Measurements from ENCODE around the gene SUN5.

The SUN5 gene

DNA sequence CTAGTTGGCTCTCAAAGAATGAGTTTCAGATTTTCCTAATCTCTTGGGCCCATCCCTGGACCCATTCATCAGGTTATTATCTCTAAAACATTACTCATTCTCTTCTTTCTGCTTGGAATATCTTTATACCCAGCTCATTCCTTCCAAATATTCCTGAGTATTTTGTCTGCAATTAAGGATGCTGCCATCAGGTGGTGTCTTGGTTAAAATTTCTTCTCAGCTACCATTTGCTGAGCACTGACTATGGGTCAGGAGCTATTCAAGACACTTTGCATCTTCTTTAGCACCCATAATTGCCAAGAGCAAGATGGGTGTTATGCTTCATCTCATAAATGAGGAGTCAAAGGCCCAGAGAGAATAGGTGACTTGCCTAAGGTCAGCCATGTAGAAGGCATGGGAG, 8.4 kb downstream of the SUN5 start:
- no peak for DNase-seq (ENCODE audit: low read depth in 2 of 2)

DNA sequence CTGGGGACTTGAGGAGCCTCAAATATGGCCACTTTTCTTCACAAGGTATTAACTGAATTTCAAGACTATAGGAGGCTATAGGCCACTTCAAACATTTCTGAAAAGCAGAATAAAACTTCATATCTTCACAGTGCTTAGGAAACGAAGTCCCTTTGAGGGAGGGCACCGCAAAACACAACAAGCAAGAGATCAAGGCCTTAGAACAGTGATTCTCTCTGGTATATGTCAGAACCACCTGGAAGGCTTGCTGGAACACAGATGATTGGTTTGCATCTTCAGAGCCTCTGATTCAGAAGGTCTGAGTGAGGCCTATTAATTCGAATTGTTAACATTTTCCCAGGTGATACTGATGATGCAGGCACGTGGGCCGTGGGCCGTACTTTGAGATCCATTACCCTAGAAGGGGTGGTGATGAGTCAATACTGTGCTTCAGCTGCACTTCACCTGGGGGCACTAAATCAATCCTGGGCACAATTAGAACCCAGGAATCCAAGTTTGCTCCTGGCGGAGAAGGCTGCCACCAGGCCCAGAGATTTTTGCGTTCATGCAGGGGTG, 10.7 kb downstream of the SUN5 start:
- no peak for DNase-seq (ENCODE audit: low read depth in 2 of 2)

DNA sequence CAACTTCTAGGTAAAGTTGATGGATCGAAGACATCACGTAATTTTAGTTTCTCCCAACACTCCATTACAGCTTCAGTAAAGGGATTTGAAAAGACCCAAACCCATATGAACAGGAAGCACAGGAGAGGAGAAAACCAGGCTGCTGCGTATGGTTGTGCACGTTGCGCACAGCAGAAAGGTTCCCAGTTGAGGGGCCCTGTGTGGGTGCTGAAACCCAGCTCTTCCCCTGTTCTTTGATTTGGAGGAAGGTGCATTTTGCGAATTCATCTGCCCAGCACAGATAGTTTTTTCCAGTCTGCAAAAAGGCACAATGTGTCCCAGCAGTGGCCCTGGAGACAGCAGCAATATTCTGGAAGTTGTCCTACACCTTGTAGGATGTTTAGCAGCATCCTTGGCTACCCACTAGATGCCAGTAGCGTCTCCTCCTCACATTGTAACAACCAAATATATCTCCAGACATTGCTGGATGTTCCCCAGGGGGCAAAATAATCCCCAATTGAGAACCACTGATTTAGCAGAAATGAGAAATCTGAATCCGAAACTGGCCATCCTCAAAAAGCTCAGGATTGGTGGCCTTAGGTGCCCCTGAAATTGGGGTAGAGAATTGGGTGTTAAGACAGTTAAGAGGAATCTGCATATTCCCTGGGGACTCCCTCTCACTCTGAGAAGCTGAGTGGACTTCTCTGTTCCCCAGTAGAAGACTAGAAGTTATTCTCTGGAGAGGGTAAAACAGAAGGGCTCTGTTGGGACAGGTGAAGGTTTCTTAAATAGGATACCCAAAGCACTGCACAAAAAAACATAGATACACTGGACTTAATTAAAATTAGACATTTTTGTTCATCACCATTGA, 12.2 kb downstream of the SUN5 start:
- DNase-seq (ENCODE audit: low read depth in 2 of 2), result no peak

DNA sequence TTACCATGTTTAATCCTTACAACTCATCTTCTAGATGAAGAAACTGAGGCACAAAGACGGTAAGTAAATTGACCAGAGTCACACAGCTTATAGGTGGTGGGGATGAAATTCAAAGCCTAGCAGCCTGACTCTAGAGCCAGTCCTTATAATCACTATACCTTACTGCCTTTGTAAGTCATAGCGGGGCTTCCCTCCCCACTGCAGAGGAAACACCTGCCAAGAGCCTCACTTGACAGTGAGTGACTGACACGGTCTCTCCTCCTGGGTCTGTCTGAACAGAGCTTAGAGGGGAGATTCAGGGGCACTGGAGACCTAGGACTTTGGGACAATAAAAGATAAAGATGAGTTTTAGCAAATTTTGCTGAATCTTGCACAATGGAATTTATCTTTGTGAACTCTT, 12.8 kb downstream of the SUN5 start:
- DNase-seq (ENCODE audit: low read depth in 2 of 2), result no peak

DNA sequence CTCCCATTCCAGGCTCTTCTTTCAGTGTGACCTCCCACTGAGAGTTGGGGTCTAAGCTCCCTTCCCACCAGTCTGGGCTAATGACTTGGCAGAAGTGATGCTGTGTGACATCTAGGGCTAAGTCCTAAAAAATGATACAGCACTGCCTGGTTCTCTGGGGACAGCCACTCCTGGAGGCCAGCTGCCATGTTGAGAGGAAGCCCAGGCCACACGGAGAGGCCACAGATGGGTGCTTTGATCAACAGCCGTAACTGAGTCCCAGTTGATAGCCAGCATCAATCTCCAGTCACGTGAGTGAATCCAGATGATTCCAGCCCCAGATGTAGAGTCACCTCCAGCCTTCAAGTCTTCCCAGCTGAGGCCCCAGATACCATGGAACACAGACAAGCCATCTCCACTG, 13.8 kb downstream of the SUN5 start:
- no peak for DNase-seq (ENCODE audit: low read depth in 2 of 2)

DNA sequence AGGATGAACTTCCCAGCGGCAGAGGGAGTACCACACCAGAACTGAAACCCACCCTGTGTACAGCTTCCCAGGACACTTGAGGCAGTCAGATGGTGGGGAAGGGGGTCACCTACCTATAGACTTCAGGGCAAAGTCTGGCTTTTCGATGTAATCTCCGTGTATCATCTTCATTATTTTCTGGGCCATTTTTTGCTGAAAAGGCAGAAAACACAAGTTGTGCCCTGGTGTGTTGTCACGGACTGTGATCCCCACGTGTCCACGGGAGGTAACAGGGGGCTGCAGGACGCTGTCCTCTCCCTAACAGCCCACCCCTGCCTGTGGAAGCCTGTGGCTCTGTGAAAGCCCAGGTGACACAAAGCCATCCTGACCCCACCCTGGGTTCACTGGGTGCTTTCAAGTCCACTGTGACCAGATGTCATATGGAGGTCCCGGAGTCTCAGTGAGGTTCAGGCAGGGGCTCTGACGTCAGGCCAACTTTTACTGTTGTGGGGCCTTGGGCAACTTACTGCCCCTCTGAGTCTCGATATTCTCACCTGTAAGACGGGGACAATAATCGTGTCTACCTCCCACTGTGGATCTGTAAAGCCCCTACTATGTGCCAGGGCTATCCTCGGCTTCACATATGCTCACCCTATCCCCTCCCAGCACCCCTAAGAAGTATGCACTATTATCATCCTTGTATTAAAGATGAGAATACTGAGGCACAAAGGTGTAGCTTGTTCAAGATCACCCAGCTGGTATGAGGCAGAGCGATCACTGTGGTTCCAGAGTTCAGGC, 14.5 kb downstream of the SUN5 start:
- no peak for DNase-seq (ENCODE audit: low read depth in 2 of 2)

DNA sequence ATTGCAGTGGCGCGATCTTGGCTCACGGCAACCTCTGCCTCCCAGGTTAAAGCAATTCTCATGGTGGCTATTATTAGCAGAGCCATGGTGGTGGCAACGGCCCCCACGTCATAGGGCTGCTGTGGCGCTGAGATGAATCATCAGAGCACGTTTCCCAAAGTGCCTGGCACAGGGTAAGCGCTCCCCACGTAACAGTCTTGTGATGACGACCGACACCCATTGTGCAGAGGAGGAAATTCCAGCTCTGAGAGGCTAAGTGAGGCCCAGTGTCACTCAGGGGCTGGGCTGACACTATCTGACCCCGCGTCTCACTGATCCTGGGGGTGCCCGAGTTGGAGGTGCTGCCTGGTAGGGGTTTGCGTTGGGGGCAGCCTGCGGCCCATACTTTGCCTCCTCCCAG, 16.2 kb downstream of the SUN5 start:
- no peak for DNase-seq (ENCODE audit: low read depth in 2 of 2)

DNA sequence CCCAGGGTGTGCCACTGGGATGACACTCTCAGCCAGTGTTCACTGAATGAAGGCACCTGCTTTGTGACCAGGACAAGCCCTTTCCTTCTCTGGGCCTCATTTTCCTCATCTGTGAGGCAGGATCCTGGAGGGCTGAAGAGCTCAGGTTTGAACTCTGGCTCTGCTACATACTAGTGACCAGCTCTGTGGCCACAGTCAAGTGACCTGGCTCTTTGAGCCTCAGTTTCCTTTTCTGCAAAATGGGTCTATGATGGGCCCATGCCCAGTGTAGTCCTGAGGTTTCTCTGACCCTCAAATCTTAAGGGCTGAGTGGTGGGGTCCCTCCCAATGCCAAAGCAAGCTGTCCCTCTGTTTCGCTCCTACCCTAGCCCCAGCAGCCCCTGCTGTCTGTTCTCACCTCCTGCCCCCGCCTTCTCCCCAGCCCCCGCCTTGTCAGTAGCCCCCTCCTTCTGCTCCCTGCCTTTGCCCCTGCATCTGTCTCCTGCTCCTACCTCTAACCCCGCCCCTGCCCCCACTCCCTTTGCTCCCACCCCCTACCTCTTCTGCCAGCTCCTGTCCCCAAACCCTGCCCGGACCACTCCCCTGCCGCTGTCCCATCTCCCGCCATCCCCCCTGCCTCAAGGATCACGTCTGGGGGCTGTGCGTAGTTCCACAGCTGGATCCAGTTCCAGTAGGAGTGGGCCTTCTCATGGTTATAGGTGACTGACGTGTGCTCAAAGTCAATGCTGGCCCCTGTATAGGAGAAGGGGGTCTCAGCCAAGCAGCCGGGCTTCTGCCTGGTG, 17.0 kb downstream of the SUN5 start:
- DNase-seq (ENCODE audit: low read depth in 2 of 2), result no peak

DNA sequence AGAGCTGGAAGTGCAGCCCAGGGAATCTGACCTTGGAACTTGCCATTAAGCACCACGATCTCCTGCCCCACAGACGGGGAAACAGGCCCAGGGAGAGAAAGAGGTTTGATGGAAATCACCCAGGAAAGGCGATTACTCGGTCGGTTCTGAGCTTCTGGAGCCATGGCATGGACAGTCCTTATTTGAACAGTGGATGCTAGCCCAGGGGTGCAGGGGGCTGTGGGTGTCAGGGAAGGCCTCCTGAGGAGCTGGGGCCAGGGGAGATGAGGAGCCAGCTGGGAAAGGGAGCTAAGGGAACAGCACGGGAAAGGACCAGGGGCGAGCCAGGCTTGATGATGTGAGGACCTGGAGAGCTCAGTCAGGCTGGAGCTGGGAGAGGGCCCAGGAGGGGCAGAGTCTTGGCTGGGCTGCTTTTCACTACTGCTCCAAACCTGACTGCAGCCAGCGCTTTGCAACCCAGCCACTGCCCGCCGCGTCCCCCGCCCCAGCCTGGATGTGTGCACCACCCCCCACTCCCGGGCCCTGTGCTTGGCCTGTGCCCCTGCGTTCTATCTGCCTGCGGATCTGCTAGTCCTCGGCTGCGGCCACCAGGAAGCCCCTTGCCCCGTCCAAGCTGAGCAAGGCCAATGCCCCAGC, 17.8 kb downstream of the SUN5 start:
- DNase-seq (ENCODE audit: low read depth in 2 of 2), result no peak

DNA sequence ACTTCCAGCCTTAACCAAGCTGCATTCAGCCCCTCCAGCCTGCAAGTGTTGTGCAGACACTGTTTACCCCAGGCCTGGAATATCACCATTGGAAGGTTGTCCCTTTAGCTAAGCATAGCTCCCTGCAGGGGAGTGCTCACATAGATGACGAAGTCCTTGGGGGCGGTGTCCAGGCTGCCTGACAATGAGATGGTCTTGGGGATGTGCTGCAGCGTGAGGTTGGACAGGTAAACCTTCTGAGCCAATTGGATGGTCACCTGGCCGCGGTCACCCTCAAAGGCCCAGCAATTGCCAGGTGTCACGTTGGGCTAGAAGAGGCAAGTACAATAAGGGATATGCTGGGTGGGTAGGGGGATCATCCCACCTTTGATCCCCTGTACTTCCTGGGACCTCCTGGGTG, 18.6 kb downstream of the SUN5 start:
- DNase-seq (ENCODE audit: low read depth in 2 of 2), result no peak

DNA sequence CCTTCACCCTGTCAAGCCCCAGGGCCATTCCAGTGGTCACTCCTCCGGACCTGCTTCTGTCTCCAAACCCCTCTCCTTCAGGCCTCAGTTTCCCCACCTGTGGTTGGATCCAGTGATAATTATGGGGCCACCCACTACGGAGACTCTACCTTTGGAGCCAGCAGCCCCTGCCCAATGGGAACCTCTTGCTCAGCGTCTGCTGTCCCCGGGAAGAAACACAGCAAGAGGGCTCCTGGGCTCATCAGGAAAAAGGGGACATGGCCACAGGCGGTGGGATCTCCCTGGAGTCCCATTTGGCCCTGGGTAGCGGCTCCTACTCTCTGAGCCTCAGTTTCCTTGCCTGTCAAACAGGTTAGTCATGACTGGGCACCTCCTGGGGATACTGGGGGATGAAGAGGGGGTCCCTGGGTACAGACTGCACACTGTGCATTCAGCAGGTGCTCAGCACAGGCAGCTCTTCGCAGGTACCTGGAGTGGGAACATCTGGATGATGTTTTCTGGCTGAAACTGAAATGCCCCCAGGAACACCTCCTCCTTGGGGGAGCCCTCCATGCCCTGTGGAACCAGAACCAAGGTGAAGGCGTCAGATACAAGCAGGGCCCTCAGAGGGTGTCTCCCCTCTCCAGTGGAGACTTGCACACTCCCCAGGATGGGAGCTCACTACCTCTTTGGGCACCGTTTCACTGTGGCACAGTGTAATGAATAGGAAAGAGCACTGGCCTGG, 19.4 kb downstream of the SUN5 start:
- no peak for DNase-seq (ENCODE audit: low read depth in 2 of 2)

DNA sequence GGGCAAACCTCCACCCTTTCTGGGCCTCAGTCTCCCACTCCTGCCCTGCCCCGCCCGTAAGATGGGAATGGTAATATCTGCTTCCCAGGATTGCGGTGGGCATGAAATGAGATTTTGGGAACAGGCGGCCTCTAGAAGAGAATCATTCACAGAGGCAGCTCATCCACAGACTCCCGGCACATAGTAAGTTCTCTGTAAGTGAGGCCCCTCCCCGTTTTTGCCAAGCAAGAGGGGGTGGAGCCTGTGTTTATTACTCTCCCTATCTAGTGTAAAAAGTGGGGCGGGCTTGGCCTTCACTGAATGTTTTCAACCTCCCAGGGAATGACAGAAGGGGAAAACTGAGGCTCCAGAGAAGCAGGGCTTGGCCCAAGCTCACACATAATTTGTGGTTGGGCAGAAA, 20.0 kb downstream of the SUN5 start:
- DNase-seq (ENCODE audit: low read depth in 2 of 2), result no peak

DNA sequence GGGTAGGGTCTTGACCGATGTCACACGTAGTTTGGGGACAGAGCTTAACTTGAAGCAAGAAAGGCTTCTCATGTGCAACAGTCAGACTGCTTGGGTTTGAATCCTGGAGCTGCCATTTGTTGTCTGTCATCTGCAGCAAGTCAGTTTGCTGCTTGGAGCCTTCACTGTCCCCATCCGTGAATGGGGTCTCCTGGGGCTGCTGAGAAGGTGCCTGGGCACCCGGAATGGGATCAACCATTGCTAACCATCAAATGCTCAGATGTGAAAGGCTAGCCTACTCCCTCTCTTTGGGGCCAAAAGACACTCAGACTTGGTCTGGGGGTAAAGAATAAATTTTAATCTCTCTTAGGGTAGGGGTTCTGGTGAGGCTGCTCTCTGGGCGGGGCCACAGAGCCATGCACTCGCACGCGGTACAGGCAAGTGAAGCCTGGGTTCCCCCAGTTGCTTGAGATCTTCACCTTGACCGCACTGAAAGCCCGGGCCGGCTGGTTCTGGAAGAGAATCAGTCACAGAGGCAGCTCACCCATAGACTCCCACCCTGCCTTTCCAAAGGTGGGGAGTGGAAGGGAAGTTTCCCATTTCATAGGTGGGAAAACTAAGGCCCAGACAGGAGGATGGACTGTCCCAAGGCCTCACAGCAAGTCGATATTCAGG, 20.6 kb downstream of the SUN5 start:
- DNase-seq (ENCODE audit: low read depth in 2 of 2), result no peak

DNA sequence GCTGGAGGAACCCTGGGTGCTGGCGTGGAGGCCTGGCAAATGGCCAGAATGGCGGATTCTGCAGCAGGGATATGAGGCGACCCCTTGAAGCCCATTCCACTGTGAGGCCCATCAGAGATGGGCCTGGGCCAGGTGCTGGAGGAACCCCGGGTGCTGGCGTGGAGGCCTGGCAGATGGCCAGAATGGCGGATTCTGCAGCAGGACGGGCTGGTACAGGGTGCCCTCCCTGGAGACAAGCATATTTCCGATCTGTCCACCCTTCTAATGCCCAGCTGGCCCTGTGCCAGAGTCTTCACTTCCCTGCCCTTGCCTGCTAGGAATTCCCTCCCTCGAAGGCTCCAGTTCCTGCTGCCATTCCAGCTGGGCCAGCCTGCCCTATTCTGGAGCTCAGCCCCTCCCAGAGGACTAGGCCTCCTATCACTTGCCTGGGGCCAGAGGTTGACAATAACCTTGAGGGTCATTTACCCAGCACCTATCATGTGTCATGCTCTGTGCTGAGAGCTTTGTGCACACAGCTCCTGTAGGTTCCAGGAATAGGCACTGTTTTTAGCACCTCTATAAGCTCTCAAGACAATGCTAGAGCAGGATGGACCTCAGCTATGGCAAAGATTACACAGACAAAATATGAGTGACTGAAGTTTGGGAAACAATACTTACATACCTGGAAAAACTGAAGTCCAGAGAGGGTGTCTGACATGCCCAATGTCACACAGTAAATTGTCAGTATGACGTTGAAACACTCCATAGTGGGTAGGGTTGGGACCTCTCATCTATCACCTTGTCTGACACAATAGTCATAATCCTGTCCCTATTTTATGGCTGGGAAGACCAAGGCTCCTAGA, 21.4 kb downstream of the SUN5 start:
- DNase-seq (ENCODE audit: low read depth in 2 of 2), result no peak

DNA sequence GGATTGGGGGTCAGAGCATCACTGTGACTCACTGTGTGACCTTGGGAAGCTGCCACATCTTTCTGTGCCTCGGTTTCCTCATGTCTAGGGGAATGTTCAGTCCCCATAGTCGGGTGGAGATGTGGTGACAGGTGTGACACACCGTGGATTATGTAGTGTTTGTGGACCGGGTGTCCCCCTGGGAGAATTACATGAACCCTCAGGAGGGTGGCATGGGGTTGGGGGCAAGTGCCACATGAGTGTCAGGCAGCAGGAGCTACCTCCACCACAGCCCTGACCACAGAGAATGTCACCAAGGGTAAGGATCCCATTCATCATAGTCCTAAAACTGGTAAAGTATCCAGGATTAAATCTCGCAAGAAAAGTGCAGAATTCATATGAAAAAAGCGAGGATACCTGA, 23.2 kb downstream of the SUN5 start:
- no peak for DNase-seq (ENCODE audit: low read depth in 2 of 2)

DNA sequence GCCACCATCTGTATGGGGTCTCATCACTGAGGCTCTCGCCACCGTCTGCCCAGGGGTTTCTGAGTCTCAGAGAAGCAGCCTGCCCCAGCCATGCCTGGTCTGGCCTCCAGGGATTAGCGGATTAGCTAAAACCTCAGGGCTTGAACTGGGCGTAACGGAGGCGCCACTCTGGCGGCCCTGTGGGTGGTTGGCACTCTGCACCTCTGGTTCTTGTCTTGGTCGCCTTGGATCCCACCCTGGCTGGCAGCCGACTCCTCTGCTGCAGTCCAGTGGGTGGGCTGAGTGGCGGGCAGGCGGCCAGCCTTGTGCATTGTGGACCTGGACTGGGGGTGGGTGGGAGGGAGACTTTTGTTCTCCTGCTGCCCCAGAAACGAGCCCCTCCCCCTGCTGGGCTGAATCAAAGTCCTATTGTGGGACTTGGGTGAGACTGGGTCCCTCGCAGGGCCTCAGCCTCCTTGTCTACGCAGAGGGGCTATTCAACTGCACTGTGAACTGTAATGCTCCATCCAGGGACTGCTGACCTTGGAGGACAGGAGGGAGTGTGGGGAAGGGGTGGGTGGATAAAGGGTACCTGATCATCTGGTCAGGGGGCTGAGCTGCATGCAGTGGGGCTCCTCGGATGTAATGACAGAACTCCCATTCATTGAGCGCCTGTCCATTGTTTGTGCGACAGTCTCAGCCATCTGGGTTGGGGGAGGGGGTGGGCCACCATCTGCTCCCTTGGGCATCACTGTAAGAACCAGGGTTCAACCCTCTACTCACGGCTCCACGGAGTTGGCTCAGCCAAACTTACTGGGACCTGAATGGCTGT, 23.9 kb downstream of the SUN5 start:
- no peak for DNase-seq (ENCODE audit: low read depth in 2 of 2)

DNA sequence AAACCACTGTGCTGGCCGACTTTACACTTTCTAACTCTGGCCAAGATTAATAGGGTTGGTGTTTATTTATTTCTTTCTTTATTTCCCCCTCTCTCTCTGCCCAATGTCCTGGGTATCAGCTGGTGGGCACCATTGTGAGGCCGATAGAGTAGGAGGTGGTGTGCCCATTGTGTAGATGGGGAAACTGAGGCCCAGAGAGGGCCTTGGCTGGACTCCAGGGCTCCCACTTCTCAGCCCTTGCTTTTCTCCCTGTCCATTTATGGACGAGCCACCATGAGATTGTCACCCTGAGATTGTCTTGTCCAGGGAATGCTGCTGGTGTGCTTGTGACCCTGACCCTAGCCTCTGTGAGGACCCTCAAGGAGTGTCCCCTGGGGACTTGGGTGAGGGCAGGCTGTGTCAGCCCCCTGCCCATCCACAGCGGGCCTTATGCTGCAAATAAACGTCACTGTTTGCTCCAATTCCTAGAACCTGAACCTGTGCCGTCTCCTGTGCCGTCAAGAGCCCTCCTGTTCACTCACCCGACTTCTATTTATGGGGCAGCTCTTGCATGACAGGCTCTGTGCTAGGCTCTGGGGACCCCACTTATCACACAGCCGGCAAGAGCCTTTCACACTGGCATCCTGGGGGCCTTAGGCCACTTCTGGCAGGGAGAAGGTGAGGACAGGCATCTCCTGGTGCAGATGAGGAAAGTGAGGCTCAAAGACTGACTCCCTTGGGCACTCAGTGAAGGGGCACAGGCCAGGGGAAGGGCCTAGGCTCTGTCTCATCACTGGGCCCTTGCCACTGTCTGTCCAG, 24.8 kb downstream of the SUN5 start:
- DNase-seq (ENCODE audit: low read depth in 2 of 2), result no peak

DNA sequence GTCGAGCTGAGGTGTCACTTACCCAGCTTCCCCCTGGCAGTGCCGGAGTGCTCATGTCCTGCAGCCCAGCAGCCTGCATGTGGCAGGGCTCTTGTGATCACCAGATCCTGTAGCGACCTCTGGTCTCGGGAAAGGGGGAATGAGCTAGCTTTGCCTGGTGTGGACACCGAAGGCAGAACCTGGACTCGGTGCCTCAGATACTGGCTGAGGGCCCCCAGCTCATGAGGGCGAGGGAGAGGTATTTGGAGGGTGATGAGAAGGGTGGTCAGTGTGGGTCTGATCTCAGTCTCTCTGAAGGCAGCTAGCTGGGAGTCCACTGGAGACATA, 26.3 kb downstream of the SUN5 start:
- no peak for DNase-seq (ENCODE audit: low read depth in 2 of 2)

Data from stimulated activated CD8-positive, alpha-beta memory T cell treated with anti-CD3 and anti-CD28 coated beads, Interleukin-2, amount 100 ng/mL, for 1 hour (primary cell).